Keratinocyte (primary cell): ENCODE results near the gene ME1. TPM values are rescaled to one million over a fixed set of nuclear protein-coding genes. Genes with fewer than 3 reads are reported as not detected.

ENCODE experiments used
- DNase-seq: peaks from one replicate; pipeline ENCODE4 v3.0.0-alpha.2; 2011; ENCODE audit warnings: low read depth, missing footprints, low spot score
- FAIRE-seq: peaks from 2 replicates; lab custom pipeline; 2011; peaks lifted over from hg19 to GRCh38; lab: Jason Lieb, UNC
- H2AFZ ChIP-seq: 2 replicates; pipeline ENCODE4 v1.6.0; 2012; ENCODE audit warnings: low read length, control low read depth, inconsistent platforms; ENCODE audit not compliant: control insufficient read depth
- H3K27ac ChIP-seq: 2 replicates; pipeline ENCODE4 v1.5.1; 2011; ENCODE audit warnings: low read length; ENCODE audit not compliant: control insufficient read depth, insufficient read depth
- H3K27me3 ChIP-seq: 3 replicates; pipeline ENCODE4 v1.6.0; 2011; ENCODE audit warnings: low read length; ENCODE audit not compliant: control insufficient read depth, insufficient read depth; ENCODE audit errors: extremely low read depth
- H3K36me3 ChIP-seq, 2 experiments: 2 replicates in 1 of 2; 3 replicates in 1 of 2; pipeline ENCODE4 v1.5.1; 2011; ENCODE audit warnings: low read length in 2 of 2, mild to moderate bottlenecking in 1 of 2; ENCODE audit not compliant: control insufficient read depth in 2 of 2, insufficient read depth in 2 of 2; ENCODE audit errors: extremely low read depth in 1 of 2
- H3K4me1 ChIP-seq: 3 replicates; pipeline ENCODE4 v1.5.1; 2011; ENCODE audit warnings: low read length; ENCODE audit not compliant: control insufficient read depth, insufficient read depth; ENCODE audit errors: extremely low read depth
- H3K4me2 ChIP-seq: 3 replicates; pipeline ENCODE4 v1.6.0; 2011; ENCODE audit warnings: low read depth, low read length; ENCODE audit not compliant: control insufficient read depth, insufficient read depth; ENCODE audit errors: extremely low read depth
- H3K4me3 ChIP-seq, 3 experiments: fragments of 200-600 bp in 1 of 3; sonication (generic) in 1 of 3; 2 replicates in 2 of 3; 3 replicates in 1 of 3; pipeline ENCODE4 v1.5.1; 2011 to 2016; ENCODE audit warnings: low read length in 3 of 3, mild to moderate bottlenecking in 3 of 3, control low read depth in 2 of 3, inconsistent platforms in 1 of 3, low read depth in 1 of 3, mixed read lengths in 1 of 3, mixed run types in 1 of 3, moderate library complexity in 1 of 3; ENCODE audit not compliant: control insufficient read depth in 2 of 3, insufficient read depth in 2 of 3; ENCODE audit errors: extremely low read depth in 1 of 3
- H3K79me2 ChIP-seq: 2 replicates; pipeline ENCODE4 v1.6.0; 2012; ENCODE audit warnings: low read length; ENCODE audit not compliant: control insufficient read depth, insufficient read depth
- H3K9ac ChIP-seq: 3 replicates; pipeline ENCODE4 v1.6.0; 2011; ENCODE audit warnings: low read length; ENCODE audit not compliant: control insufficient read depth, insufficient read depth; ENCODE audit errors: extremely low read depth
- H3K9me1 ChIP-seq: 3 replicates; pipeline ENCODE4 v1.6.0; 2011; ENCODE audit warnings: low read length; ENCODE audit not compliant: control insufficient read depth, insufficient read depth; ENCODE audit errors: extremely low read depth
- H3K9me3 ChIP-seq: 2 replicates; pipeline ENCODE4 v1.5.1; 2012; ENCODE audit warnings: low read depth, low read length; ENCODE audit not compliant: control insufficient read depth
- H4K20me1 ChIP-seq: 3 replicates; pipeline ENCODE4 v1.6.0; 2011; ENCODE audit warnings: low read length; ENCODE audit not compliant: control insufficient read depth, insufficient read depth; ENCODE audit errors: extremely low read depth
- CTCF ChIP-seq, 3 experiments: IDR thresholded peaks in 1 of 3; conservative IDR thresholded peaks in 1 of 3; optimal IDR thresholded peaks in 1 of 3; 2 replicates in 2 of 3; 3 replicates in 1 of 3; pipeline versions ENCODE3 to v1.5.1; 2011; ENCODE audit warnings: low read length in 3 of 3, mild to moderate bottlenecking in 3 of 3, moderate library complexity in 2 of 3, control low read depth in 1 of 3, inconsistent platforms in 1 of 3; ENCODE audit not compliant: insufficient read depth in 2 of 3; ENCODE audit errors: extremely low read depth in 1 of 3
- EZH2 ChIP-seq: IDR thresholded peaks from one replicate; pipeline ENCODE4 v1.6.1; 2012; ENCODE audit warnings: inconsistent platforms, mild to moderate bottlenecking, low read length, moderate library complexity
- dilution Hi-C: fragments of 300-500 bp; cut with MboI; formaldehyde crosslinking; loops from one replicate; pipeline ENCODE4 v1.7.0; 2020; ENCODE audit warnings: low sequenced_read_pairs; ENCODE audit not compliant: extremely low pct_ligation_motif_present
- polyA plus RNA-seq, 5 experiments: library from polyadenylated mRNA; depleted of rRNA in 3 of 5; stranded (reverse) in 3 of 5; stranded (forward) in 1 of 5; unstranded in 1 of 5; fragments of >200 nt; gene quantifications; 1 replicate in 1 of 5; 2 replicates in 3 of 5; 3 replicates in 1 of 5; pipeline versions ENCODE4 v1.2.1 to v1.2.3, GENCODE V29; 2011 to 2012; ENCODE audit warnings: missing spikeins in 2 of 5, low read depth in 1 of 5, low replicate concordance in 1 of 5

Gene ME1
- polyA plus RNA-seq, 1 donor (not counting 4 experiments of a cell fraction or from before 2014, with no cell fraction given): 27.7 TPM

GRCh38 chr6:83190626-83191025 is 240.2 kb downstream of the ME1 start:
- Histone ChIP-seq H2AFZ (no peak overlapping the region), H4K20me1 (no peaks in the 10 kb centered on the region), H3K27me3 (no peaks in the 10 kb centered on the region), H3K27ac (no peak overlapping the region), H3K9me1 (peaks cover 2% of the 10 kb centered on the region), H3K4me2 (no peak overlapping the region), H3K4me3 (no peak overlapping the region), H3K9ac (no peak overlapping the region), H3K9me3 (no peaks in the 10 kb centered on the region), H3K36me3 (peaks cover 1 to 35% of the 10 kb centered on the region in 2 experiments), H3K79me2 (peaks cover 26% of the 10 kb centered on the region), H3K4me1 (peaks cover 13% of the 10 kb centered on the region)
- dilution Hi-C loops: no loop called here
- FAIRE-seq (no peak), DNase-seq (no peak)
- TF ChIP-seq CTCF (optimal IDR thresholded peaks at IDR 0.05 in 1 of 3, IDR thresholded peaks at IDR 0.05 in 1 of 3, conservative IDR thresholded peaks at IDR 0.05 in 1 of 3; ENCODE audit: extremely low read depth in 1 of 3, insufficient read depth in 2 of 3, low read length in 3 of 3): no peak
- no peak for TF ChIP-seq EZH2

DNA sequence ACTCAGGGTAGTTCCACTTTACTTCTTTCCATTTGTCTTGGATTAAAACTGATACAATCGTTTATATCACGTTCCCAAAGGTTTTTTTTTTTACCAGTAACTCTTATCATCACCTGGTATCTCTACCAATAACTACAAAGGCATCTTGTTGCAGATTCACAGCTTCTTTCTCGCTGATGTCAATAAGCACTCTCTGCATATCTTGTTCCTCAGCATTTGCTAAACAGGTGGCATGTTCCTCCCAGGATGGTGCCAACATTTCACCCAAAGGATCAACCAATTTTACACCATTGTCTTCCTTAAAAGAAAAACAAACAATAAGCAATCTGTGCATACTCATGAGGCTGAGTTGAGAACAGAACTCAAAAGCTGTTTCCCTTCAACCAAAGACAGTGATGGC is 242.3 kb downstream of the ME1 start:
- no peaks in the 10 kb centered on the region for H4K20me1 ChIP-seq

More for the DNA sequence above, 242.3 kb downstream of the ME1 start:
- Histone ChIP-seq H2AFZ (no peak overlapping the region), H3K79me2 (peaks cover 26% of the 10 kb centered on the region), H3K9me3 (no peaks in the 10 kb centered on the region), H3K27me3 (no peaks in the 10 kb centered on the region), H3K9ac (no peak overlapping the region), H3K27ac (no peak overlapping the region), H3K36me3 (peaks cover 1 to 38% of the 10 kb centered on the region in 2 experiments), H3K9me1 (peaks cover 2% of the 10 kb centered on the region), H3K4me2 (no peak overlapping the region), H3K4me1 (peaks cover 11% of the 10 kb centered on the region), H3K4me3 (no peak overlapping the region)
- dilution Hi-C loops: no loop called here
- TF ChIP-seq EZH2: no peak
- no peak for TF ChIP-seq CTCF (optimal IDR thresholded peaks at IDR 0.05 in 1 of 3, IDR thresholded peaks at IDR 0.05 in 1 of 3, conservative IDR thresholded peaks at IDR 0.05 in 1 of 3; ENCODE audit: extremely low read depth in 1 of 3, insufficient read depth in 2 of 3, low read length in 3 of 3)
- no peak for FAIRE-seq
- DNase-seq: no peak
